NCI-H1417 treated with DMSO at 0.1 percent for 48 hours (cell line): Measurements from ENCODE around the gene CIRBP.

Experiments used
- DNase-seq: peaks from one replicate; lab custom pipeline; 2025; lab: John Stamatoyannopoulos, UW

The CIRBP gene

DNA sequence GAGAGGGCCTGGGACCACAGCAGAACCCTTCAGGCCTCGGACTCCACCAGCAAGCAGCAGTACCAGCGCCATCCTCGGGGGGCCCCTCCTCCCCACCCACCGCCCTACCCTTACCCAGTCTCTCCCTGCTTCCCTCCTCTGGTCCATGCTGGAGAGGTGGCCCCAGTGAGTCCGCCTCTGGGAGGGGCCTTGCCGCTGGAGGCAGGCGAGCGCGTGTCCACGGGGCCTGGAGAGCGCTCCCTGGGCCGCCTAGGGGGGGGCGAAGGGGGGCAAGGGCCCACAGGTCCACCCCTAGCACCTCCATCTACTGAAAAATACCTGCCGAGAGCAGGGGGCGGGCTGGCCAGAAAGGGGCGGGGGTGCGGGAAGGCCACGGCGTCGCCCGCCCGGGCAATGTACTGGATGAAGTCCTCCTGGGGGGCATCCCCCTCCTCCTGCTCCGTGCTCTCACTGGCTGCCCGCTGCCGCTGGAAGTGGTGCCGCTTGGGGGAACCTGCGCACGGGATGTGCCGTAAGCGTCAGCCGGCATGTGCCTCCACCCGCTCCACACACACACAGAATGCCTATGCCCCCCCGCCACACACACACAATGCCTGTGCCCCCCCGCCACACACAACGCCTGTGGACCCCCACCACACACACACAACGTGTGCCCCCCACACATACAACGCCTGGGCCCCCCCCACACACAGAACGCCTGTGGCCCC is 38.2 kb upstream of the CIRBP start:
- DNase-seq = no peak

DNA sequence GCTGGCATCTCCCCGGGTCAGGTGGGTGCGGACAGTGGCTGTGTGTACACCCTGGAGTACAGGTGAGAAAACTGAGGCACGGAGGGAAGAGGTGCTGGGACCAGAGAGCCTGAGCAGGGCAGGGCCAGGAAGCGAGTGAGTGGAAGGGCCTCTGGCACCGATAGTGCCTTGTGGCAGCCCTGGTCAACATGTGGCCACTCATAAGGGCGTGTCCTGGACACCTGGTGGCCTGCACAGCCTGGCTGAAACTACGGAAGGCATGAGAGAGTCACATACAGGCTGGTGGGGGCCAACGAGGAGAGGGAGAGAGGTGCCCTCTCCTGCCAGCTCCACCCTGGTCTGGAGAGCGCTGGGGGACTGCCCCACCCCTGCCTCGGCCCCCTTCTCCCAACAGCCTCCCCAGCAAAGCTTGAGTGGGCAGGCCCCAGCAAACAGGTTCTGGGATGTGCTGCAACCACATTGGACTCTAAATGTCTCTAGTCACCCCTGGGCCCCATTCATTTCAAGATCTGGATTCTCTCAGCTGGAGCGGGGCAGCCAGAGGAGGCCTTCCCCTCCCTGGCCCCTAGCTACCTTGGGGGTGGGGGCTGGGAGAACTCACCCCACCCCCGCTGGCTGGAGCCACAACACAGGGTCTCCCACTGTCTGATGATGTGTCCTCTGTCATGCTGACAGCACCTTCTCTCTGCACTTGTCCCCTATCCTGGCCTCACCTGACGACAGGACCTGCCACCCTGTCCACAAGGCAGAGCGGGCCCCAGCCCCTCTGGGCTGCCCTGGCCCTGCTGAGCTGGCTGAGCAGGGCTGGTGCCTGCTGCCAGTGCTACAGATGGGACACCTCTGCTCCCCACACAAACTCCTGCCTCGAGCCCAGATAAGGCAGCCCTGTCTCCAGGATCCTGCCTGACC is 37.1 kb upstream of the CIRBP start:
- DNase-seq = no peak

DNA sequence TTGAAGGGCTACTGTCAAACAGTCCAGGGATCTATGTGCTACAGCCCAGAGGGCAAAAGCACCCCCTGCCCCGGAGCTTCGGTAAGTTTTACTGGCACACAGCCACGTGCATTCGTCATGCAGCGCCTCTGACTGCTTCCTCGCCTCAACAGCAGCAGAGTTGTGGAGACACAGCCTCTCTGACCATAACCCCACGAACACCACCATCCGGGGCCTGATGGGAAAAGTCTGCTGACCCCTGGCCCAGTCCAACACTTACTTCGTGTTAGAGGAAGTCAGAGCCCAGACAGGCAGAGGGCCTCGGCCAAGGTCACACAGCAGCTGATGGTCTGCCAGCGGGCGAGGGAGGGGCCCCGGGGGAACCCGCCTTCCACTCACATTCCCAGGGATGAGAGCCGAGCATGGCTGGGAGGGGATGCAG is 36.5 kb upstream of the CIRBP start:
- DNase-seq = no peak

DNA sequence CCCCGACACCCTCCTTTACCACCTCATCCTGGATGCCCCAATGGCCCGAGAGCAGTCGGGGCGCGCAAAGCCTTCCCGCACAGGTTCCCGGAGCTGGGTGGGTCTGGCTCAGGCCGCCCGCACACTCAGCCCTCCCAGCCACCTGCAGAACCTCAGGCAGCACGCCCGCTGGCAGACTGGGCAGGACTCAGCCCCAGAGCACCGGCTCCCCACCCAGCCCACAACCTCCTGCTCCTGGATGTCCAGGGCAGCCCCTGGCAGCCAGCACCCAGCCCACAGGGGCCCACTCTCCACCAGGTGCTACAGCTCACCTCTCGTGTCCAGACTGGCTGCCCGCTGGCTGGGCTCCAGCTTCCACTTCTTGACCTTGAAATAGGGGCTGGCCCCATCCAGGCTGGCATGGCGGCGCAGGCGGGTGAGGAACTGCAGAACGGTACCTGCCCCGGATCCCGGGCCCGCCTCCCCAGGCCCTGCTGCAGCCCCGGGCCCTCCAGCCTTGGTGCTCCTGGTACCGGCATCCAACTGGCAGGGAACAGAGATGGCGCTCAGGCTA is 35.9 kb upstream of the CIRBP start:
- no peak for DNase-seq

DNA sequence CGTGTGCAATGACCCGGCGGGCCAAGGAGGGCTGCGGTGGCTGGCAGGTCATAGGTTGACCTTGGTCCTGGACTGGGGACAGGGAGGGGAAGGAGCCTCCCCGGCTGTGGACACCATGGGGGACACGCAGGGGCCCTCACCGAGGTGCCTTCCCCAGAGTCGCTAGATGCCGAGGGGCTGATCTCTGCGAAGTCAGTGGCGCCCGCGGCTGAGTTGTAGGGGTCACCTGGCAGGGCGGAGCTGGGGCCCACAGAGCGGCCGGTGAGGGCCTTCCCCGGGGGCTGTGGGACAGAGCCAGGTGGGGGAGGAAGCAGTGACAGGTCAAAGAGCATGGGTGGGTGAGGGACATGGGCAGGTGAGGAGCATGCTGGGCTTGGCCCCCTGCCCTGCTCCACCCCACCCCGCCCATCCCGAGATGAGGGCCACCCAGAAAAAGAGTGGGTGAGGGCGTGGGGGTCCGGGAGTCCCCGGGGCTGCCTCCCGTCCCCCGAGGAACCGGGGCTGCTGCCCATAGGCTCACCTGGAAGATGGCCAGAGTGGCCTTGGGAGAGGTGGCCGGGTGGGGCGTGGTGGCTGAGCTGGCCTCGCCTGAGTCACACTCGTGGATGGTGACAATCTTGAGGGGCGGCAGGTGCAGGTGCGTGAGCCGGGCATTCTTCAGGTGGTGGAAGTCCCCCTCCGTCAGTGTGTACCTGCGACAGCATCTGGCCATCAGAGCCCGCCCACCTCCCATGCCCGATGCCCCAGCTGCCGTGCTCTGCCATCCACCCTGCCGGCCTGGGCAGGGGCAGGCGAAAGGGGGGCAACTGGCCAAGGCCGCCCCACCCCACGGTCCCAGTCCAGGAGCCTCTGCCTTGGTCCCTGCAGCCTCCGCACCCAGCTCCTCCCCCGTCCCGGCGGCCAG is 34.8 kb upstream of the CIRBP start:
- no peak for DNase-seq

DNA sequence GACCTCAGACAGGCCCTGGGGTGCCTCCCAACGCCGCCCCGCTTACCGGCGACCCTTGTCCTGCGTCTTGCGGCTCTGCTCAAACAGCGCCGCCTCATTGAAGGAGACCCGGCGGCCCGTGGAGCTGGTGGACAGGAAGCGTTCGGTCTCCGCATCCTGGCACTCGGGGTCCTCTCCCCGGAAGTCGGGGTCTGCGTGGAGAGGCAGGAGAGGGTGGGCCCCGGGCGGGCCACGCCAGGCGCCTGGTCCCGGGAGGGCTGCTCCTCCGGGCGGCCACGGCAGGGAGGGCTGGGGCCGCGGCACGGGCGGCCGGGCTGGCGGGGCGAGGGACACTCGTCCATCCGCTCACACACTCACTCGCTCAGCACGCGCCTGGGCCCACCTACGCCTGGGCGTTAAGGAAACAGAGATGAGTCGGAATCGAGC is 34.2 kb upstream of the CIRBP start:
- DNase-seq = no peak

DNA sequence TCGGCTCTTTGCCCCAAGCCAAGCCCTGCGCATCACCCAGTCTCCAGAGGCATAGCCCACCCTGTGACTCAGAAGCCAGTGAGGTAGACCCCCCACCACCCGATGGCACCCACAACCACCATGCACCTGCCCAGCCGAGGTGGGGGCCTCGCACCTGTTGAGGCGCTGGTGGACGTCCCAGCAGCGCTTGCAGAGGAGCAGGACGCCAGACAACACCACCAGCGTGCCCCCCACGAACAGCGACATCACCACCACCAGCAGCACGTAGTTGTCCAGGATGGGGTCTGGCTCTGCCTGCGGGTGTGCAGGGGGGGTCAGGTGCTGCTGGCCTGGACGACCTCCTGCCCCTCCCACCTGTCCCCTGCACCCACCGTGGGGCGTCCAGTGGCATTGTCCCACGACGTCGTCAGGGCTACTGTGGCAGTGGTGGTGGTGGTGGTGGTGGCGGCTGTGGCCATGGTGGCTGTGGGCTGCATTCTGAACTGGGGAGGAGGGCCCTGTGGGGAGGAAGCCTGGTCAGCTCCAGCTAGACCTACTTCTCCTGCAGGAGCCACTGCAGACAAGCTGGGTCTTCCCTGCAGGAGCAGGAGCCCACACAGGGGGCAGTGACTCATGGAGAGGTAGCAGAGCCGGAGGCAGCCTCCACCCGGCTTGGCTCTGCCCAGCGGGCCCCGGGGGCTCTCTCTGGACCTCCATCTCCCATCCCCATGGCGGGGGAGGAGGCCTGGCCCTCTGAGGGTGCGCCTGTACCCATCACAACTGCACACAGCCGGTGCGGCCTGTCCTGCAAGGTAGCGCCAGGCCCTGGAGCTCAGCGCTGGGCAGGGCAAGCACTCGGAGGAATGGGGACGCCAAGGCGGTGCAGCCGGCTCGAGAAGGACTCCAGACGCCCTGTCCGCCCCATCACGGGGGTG is 33.2 kb upstream of the CIRBP start:
- DNase-seq = no peak

DNA sequence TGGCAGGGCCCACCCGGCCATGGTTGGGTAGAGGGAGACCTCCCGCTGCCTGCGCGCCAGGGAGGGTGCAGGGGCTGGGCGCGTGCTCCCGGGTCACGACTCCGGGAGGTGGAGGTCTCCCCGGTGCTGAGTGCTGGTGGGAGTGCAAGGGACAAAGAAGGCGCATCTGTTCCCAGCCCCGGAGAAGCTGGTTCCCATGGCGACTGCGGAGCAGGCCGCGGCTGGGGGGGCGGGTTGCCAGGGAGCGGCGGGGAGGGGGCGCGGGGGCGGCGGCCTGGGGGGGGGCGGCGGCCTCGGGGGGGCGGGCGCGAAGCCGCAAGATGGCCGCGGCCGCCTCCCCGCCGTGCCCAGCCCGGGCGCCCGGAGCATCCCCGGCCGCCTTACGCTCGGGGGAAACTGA is 32.6 kb upstream of the CIRBP start:
- no peak for DNase-seq

DNA sequence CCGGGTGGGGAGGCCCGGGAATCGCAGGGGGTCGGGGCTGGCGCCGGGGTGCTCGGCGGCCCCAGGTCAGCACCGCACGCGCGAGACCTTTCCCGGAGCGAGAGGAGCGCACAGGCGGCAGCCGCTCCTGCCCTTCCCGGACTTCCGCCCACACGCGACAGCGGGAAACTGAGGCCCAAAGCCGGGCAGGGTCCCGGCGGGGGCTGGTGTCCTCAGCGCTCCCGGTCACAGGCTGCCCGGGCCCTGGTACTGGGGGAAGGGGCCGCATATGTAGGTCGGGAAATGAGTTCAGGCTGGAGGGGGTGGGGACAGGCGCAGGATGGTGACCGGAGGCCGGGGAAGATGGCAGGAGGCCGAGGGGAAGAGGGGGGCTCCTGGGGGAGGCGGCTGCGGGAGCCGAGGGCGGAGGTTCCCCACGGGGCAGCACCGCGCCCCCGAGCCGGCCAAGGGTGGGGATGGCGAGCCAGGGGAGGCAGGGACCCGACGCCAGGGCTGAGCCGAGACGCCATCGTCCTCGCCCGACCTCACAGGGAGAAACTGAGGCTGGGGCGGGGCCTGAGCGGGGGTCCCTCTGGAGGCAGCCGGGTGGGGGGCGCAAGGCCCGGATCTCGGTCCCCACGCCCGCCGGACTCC is 32.0 kb upstream of the CIRBP start:
- DNase-seq = no peak

DNA sequence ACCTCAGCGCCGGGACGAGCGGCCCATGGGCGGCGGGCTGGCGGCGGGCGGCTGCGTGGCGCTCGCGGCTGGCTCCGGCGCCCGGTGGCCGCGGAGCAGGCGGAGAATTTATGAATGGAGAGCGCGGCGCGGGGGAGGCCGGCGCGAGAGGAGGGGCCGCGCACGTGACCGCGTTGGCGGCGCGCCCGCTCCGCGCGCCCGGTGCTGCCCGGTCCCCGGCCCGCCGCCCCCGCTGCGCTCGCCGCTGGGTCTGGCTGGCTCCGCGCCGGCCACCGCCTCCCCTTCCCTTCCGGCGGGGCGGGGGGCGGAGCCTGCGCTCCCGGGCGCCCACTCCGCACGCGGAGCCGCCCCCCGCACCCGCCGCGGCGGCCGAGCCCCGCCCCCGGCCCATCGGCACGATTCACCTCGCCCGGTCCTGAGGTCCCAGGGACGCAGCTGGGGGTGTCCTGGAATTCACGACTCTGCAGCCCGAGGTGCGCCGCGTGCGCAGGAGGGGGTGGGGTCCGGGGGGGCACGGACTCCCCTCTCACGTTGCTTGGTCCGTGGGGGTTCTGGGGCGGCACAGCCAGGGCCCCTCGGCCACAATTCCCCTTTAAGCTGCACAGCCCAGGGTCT is 31.3 kb upstream of the CIRBP start, which contains the start of gene CBARP:
Gene CBARP (minus strand): TSS at position 252 of the 615 bp plus-strand sequence. CDS start 1,905 bp downstream, outside the sequence.
- DNase-seq = no peak

DNA sequence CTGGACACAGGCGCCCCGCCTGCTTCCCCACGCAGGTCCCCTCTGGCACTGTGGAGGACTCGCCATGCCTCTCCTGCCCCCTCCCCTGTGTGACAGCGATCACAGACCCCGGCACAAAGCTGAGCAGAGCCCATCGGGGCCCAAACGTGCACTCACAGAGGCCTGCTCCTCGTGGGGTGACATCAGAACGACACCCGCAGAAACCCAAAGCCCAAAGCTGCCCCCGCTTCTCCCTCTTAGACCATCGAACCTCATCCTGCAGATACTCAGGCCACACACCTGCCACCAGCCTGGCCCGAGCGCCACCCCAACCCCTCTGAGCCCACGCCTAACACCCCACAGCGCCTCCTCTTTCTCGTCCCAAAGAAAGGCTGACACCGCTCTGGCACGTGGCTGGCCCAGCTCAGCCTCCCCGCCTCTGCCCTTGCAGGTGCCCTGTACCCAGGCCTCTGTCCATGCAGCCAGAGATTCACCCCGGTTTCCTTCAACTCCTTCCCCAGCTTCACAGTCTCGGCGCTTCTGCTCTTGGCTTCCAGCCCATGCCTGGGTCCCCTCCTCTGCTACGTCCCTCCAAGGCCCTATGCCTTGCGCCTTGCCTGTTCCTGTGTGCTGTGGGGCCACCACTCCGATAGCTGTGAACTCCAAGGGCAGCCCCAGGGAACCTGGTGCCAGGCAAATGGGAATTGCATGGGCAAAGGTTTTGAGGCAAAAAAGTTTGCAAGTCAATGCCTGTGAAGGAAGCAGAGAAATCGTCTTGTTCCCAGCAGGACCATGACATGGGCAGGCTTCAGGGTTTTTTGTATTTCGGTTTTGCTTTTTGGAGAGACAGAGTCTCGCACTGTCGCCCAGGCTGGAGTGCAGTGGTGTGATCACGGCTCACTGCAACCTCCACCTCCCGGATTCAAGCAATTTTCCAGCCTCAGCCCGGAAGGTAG is 30.5 kb upstream of the CIRBP start:
- no peak for DNase-seq

DNA sequence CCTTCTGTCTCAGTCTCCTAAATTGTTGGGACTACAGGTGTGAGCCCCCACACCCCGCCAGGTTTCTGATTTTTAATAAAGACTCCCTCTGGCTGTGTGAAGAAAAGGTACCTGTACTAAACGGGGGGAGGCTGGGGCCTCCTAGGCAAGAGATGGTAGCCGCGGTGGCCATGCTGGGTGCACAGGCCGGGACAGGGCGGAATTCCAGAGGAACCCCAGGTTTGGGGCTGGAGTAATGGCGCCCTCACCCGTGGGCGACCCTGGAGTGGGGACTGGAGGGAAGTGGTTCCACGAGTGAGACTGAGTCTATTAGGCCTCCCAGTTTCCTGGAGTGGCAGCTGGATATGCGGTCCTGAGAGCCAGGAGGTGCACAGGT is 29.7 kb upstream of the CIRBP start:
- no peak for DNase-seq

DNA sequence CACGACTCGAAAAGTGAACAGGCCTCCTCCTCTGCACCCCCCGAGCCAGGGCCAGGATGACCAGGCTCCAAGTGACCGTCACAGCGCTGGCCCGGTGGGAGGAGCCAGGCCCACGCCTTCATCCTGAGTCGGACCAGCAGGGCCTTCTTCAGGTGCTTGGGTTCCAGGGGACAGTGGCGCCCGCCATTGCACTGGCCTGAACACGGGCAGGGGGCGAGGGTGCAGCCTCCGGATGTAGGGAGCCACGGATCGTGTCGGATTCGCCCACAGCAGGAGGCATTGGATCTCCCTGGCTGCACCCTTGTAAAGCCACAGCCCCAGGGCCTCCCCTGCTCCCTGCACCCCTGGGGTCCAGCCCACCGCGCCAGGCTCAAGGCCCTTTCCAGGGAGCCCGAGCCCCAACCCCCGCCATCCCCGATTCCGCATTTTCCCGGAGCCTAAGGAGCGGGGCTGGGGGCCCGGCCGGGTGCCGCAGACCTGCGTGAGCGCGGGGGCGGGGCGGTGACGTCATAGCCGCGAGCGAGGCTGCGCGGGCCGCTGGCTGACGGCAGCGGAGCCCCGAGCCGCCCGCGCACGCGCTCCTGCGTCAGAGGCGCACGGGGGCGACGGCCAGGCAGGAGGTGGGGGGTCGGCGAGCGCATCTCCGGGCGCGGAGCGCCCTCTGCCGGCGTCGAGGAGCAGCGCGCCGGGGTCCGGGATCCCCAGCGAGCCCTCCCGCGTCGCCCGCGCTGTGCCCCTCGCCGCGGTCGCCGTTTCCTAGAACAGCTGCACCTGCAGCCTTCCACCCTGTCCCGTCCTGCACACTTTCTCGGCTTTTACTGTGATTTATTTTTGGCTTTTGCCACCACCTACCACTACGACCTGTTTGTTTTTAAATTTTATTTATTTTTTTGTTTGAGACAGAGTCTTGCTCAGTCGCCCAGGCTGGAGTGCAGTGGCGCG is 29.1 kb upstream of the CIRBP start:
- DNase-seq = peak; percentile 47

DNA sequence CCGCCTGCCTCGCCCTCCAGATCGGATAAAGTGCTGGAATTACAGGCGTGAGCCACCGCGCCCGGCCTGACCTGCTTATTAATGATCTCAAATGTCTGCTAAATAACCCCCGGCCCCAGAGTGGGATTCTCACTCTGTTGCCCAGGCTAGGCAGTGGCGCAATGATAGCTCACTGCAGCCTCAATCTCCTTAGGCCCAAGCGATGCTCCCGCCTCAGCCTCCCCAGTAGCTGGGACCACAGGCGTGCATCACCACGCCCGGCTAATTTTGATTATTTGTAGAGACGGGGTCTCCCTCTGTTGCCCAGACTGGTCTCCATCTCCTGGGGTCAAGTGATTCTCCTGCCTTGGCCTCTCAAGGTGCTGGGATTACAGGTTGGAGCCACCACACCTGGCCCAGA is 28.2 kb upstream of the CIRBP start:
- DNase-seq = no peak

DNA sequence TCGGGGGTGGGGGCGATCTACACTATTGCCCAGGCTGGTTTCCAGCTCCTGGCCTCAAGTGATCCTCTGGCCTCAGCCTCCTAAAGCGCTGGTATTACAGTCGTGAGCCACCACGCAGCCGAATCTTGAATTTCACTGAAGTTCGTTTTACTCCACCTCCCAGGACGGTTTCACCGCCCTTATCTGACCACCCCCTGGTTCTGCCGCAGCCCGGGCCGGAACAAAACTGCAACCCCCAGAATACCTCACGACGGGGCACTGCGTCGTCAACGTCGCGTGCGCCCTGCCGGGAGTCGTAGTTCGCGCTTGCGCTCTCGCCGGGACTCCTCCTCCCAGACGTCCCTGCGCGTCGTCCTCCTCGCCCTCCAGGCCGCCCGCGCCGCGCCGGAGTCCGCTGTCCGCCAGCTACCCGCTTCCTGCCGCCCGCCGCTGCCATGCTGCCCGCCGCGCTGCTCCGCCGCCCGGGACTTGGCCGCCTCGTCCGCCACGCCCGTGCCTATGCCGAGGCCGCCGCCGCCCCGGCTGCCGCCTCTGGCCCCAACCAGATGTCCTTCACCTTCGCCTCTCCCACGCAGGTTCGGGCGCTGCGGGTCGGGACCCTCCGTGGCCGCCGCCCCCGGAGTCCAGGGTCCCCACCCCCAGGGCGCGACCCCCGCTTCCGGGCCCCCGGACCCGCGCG is 27.6 kb upstream of the CIRBP start, which contains the start of gene ATP5F1D:
Gene ATP5F1D (plus strand): TSS at position 335 of the 679 bp plus-strand sequence. CDS start 100 bp downstream, at position 435.
- peak; percentile 51 for DNase-seq

DNA sequence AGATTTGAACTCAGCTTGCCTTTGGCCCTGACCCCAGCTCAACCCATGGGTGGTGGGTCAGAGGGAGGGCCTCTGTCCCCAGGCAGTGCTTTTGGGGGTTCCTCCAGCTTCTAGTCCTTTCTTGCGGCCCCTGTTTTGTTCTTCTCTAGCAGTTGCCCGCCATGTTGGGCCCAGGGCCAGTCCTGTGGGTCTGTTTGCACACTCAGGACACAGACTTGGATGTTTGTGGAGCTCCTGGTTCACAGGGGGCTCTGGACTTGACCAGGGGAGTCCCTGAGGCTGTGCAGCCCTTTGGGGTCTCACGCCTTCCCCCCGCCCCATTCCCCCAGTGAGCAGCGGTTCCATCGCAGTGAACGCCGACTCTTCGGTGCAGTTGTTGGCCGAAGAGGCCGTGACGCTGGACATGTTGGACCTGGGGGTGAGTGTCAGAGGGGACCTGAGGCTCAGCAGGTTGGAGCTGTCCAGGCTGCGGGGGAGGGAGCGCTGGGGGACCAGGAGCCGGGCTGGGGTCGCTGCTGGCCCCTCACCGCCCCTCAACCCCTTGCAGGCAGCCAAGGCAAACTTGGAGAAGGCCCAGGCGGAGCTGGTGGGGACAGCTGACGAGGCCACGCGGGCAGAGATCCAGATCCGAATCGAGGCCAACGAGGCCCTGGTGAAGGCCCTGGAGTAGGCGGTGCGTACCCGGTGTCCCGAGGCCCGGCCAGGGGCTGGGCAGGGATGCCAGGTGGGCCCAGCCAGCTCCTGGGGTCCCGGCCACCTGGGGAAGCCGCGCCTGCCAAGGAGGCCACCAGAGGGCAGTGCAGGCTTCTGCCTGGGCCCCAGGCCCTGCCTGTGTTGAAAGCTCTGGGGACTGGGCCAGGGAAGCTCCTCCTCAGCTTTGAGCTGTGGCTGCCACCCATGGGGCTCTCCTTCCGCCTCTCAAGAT is 25.1 kb upstream of the CIRBP start:
- DNase-seq = no peak
